Measurements from ENCODE around the gene SCG5.
A peak's percentile ranks its signal among the peaks of the same experiment; 100 is the strongest.

DNA sequence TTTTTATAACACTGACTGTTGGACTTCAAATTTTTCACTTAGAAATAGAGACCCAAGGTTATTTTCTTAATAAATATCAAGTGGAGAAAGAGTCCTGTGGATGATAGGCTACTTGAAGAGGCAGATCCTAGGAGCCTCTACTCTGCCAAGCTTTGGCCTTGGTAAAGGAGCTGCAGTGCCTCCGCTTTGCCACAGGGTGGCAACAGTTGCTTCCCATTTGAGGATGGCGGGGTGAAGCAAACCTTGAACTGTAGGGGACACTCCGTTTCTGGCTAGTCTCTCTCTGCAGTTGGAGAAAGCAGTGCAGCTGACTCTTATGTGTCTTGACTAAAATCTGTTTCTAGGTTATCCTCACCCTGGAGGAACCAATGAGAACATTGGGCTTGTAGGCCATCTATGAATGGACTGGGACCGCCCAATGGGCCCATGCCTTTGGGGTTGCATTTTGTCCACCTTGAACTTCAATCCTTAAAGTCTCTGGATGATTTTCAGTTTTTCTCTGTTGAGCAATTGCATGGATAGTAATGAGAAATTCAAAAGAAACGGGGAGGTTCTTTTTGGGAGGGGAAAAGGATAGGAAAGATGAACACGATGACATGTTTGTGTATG lies 9.8 kb downstream of the SCG5 start:
- TF ChIP-seq, protein P1, sequence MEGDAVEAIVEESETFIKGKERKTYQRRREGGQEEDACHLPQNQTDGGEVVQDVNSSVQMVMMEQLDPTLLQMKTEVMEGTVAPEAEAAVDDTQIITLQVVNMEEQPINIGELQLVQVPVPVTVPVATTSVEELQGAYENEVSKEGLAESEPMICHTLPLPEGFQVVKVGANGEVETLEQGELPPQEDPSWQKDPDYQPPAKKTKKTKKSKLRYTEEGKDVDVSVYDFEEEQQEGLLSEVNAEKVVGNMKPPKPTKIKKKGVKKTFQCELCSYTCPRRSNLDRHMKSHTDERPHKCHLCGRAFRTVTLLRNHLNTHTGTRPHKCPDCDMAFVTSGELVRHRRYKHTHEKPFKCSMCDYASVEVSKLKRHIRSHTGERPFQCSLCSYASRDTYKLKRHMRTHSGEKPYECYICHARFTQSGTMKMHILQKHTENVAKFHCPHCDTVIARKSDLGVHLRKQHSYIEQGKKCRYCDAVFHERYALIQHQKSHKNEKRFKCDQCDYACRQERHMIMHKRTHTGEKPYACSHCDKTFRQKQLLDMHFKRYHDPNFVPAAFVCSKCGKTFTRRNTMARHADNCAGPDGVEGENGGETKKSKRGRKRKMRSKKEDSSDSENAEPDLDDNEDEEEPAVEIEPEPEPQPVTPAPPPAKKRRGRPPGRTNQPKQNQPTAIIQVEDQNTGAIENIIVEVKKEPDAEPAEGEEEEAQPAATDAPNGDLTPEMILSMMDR (IDR thresholded peaks at IDR 0.05), result peak; percentile 52 to 77 (median 55)
- TF ChIP-seq POLR2A (IDR thresholded peaks at IDR 0.05) (no peak), POLR2AphosphoS5 (IDR thresholded peaks at IDR 0.05; ENCODE audit: insufficient read depth in 1 of 2, low read depth in 1 of 2) (no peak)

Data from vagina (tissue), 2 donors.